ENCODE results near the gene NOXO1.

- TF ChIP-seq CTCF (IDR thresholded peaks at IDR 0.05) (no peak), POLR2AphosphoS5 (IDR thresholded peaks at IDR 0.05; ENCODE audit: insufficient read depth in 1 of 2, low read depth in 1 of 2) (no peak), POLR2A (IDR thresholded peaks at IDR 0.05) (no peak)
Measured at GRCh38 chr16:1950559-1950958, 30.7 kb downstream of the NOXO1 start.
